ENCODE data around the gene SYNGR1. TPM values are rescaled to one million over a fixed set of nuclear protein-coding genes. Genes with fewer than 3 reads are reported as not detected.
A peak's percentile ranks its signal among the peaks of the same experiment; 100 is the strongest.

Gene SYNGR1
- total RNA-seq, 4 donors from 2014 or later: 13.3 to 35.5 (median 21.5) TPM

DNA sequence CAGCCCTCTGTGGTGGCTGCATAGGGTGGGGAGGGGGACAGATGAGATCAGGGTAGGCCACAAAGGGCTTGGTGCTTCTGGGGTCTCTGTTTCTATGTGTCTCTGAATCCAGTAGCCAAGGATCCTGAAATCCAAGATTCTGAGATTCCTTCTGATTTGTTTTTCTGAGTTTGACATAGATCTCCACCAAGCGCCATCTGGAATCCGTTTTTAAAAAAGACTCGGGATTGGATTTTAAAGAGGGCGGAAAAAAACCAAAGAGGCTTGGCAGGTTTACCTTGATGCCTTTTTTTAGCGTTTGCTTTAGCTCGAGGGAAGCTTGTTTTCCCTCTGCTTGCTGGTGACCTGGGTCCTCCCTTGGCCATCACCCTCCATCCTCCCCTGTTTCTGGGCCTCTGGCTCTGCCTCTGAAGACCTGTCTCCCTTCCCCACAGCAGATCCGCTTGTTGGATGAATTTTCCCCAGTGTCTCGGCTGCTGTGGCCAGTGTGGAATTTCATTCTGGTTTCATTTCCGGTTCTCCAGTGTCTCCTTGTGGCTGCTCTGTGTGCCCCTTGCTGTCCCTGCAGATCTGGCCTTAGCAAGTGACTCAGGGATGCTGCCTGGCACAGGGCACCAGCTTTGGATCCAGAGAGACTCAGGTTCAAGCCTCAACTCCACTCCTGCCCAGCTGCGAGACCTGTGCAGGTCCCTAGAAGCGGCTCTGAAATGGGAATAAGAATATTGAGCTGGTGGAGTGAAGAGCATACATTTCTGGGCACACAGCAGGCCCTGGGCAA lies 15.1 kb downstream of the SYNGR1 start:
- WGBS, 2 donors: 39 to 61% methylated on average over 9 to 11 of the region's 11 CpGs
- H3K27ac ChIP-seq: peak overlapping the region in 3 of 4 donors; percentile 36 to 68 (median 51)
- H3K36me3 ChIP-seq: peaks cover 0 to 9% (median 0%) of the 10 kb centered on the region in 3 donors
- TF ChIP-seq, protein P1, sequence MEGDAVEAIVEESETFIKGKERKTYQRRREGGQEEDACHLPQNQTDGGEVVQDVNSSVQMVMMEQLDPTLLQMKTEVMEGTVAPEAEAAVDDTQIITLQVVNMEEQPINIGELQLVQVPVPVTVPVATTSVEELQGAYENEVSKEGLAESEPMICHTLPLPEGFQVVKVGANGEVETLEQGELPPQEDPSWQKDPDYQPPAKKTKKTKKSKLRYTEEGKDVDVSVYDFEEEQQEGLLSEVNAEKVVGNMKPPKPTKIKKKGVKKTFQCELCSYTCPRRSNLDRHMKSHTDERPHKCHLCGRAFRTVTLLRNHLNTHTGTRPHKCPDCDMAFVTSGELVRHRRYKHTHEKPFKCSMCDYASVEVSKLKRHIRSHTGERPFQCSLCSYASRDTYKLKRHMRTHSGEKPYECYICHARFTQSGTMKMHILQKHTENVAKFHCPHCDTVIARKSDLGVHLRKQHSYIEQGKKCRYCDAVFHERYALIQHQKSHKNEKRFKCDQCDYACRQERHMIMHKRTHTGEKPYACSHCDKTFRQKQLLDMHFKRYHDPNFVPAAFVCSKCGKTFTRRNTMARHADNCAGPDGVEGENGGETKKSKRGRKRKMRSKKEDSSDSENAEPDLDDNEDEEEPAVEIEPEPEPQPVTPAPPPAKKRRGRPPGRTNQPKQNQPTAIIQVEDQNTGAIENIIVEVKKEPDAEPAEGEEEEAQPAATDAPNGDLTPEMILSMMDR (IDR thresholded peaks at IDR 0.05): peak in 1 of 6 experiments; percentile 17
- TF ChIP-seq POLR2A (IDR thresholded peaks at IDR 0.05): no peak
- no peaks in the 10 kb centered on the region for H3K9me3 ChIP-seq
- no peaks in the 10 kb centered on the region for H3K27me3 ChIP-seq
- no peak overlapping the region for H3K4me3 ChIP-seq
- intact Hi-C loops (cut with DNase I): no loop called here
- H3K4me1 ChIP-seq: peaks cover 38 to 69% (median 47%) of the 10 kb centered on the region in 3 donors
- no peak for DNase-seq

DNA sequence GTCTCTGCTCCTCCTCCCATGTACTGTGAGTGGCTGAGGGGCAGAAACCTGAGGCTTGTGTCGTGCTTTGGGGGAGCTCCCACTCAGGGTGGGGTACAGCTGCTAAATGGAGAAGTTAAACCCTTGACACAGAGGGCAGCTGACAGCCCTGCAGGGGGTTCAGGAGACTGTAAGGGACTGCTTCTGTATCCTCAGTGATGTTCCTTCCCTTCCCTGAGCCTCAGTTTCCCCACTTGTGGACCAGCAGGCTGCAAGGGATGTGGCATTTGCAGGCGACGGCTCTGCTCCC lies 15.6 kb downstream of the SYNGR1 start:
- Histone ChIP-seq H3K27me3 (no peaks in the 10 kb centered on the region), H3K9me3 (no peaks in the 10 kb centered on the region), H3K27ac (peak overlapping the region in 1 of 4 donors; percentile 68), H3K4me3 (no peak overlapping the region), H3K4me1 (peaks cover 33 to 64% (median 42%) of the 10 kb centered on the region in 3 donors), H3K36me3 (peaks cover 0 to 9% (median 0%) of the 10 kb centered on the region in 3 donors)
- no peak for DNase-seq
- intact Hi-C loops (cut with DNase I): no loop called here
- TF ChIP-seq, protein P1 (IDR thresholded peaks at IDR 0.05): no peak
- no peak for TF ChIP-seq POLR2A (IDR thresholded peaks at IDR 0.05)
- 79 to 94% methylated on average over 2 to 3 of the region's 3 CpGs for WGBS, 2 donors

DNA sequence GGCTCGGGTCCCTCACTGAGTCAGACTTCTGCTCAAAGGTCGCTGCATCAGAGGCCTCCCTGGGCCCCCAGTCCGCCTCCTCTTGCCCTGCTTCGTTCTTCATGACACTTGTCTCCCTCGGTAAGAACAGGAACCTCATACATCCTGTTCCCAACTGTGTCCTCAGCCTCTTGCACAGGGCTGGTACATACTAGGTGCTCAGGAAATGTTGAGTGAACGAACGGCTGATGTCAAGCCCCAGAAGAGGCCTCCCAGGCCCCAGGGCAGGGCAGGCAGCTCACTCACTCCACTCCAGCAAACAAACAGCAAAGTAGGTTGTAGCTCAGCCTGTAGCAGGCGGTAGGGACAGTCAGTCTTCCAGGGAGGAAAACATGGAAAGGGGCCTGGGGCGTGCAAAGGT lies 17.2 kb downstream of the SYNGR1 start:
- DNase-seq: no peak
- intact Hi-C loops (cut with DNase I): no loop called here
- Histone ChIP-seq H3K36me3 (peaks cover 0 to 9% (median 0%) of the 10 kb centered on the region in 3 donors), H3K27me3 (no peaks in the 10 kb centered on the region), H3K27ac (peak overlapping the region in 1 of 4 donors; percentile 39), H3K4me3 (no peak overlapping the region), H3K9me3 (peaks cover 0 to 7% (median 3%) of the 10 kb centered on the region in 3 donors), H3K4me1 (peaks cover 25 to 50% (median 31%) of the 10 kb centered on the region in 3 donors)
- no peak for TF ChIP-seq POLR2A (IDR thresholded peaks at IDR 0.05)
- TF ChIP-seq, protein P1 (IDR thresholded peaks at IDR 0.05): no peak
- WGBS, 2 donors: 38 to 76% methylated on average over 3 to 6 of the region's 9 CpGs

DNA sequence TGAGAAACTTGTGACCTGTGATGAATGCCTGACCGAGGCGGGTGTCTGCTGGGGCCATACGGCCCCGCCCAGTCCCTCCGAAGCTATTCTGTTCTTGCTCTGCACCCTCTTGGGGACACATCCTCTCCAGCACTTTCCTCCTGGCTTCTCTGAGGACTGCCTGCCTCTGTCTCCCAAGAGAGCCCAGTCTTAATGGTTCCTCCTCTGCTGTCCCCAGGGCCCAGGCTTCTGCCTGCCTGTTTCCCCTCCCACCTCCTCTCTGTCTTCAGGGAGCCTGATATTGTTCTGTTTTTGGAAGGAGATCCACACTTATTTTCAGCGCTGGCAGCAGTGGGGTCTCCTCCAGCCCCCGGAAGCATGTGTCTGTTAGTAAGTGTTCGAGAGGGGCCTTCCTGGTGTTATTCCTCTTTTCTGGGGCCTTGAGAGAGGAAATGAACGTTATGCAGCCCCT lies 18.7 kb downstream of the SYNGR1 start:
- peaks cover 0 to 7% (median 3%) of the 10 kb centered on the region in 3 donors for H3K9me3 ChIP-seq
- intact Hi-C loops (cut with DNase I): no loop called here
- no peaks in the 10 kb centered on the region for H3K27me3 ChIP-seq
- DNase-seq: no peak
- no peak overlapping the region for H3K4me3 ChIP-seq
- peaks cover 11 to 35% (median 16%) of the 10 kb centered on the region in 3 donors for H3K4me1 ChIP-seq
- H3K36me3 ChIP-seq: peaks cover 0 to 9% (median 0%) of the 10 kb centered on the region in 3 donors
- TF ChIP-seq, protein P1 (IDR thresholded peaks at IDR 0.05): no peak
- TF ChIP-seq POLR2A (IDR thresholded peaks at IDR 0.05): no peak
- H3K27ac ChIP-seq: no peak overlapping the region
- WGBS, 2 donors: 86 to 94% methylated on average over 6 to 7 of the region's 9 CpGs

DNA sequence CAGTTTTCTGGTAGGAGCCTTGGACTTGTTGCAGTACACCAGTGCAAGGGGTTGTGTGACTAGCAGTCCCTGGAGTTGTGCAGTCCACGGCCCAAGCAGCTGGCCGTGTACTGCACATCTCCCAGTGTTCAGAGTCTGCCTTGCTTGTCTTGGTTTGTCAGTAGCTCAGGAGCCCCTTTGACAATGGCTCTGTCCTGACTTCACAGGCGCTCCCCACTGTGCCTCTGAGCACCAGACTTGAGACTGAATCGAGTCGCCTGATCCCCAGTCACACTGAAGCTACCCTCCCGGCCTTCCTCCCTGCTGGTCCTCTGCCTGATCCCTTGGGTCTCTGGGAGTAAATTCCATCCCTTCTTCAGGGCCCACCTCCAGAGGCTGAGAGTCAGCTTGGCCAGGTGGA lies 19.4 kb downstream of the SYNGR1 start:
- 85% methylated on average over 4 of the region's 6 CpGs; no CpG with 5 or more reads in 1 of the 2 donors for WGBS, 2 donors
- TF ChIP-seq, protein P1 (IDR thresholded peaks at IDR 0.05): no peak
- TF ChIP-seq POLR2A (IDR thresholded peaks at IDR 0.05): no peak
- Histone ChIP-seq H3K27me3 (no peaks in the 10 kb centered on the region), H3K4me1 (peaks cover 4 to 28% (median 9%) of the 10 kb centered on the region in 3 donors), H3K4me3 (no peak overlapping the region), H3K36me3 (peaks cover 0 to 11% (median 0%) of the 10 kb centered on the region in 3 donors), H3K9me3 (peaks cover 0 to 7% (median 3%) of the 10 kb centered on the region in 3 donors), H3K27ac (no peak overlapping the region)
- no peak for DNase-seq
- intact Hi-C loops (cut with DNase I): no loop called here

Measured in esophagus squamous epithelium (tissue), 5 donors.